T-cell (primary cell): Measurements from ENCODE around the gene ALCAM. TPM values are rescaled to one million over a fixed set of nuclear protein-coding genes. Genes with fewer than 3 reads are reported as not detected.
A peak's percentile ranks its signal among the peaks of the same experiment; 100 is the strongest.

ENCODE experiments used
- ATAC-seq, 4 experiments: fragments of 200-7000 bp in 3 of 4; fragments of 150-1000 bp in 1 of 4; cut with Tn5 transposase; replicated peaks in 1 of 4; 1 replicate in 3 of 4; 2 replicates in 1 of 4; pipeline ENCODE4 v1.10.0; 2021; ENCODE audit warnings: moderate library complexity in 3 of 4, mild to moderate bottlenecking in 2 of 4, moderate number of reproducible peaks in 1 of 4
- CTCF ChIA-PET, 2 donors: fragments of 300-600 bp; sonication (Branson Sonifier 250); formaldehyde crosslinking; loops; one replicate each; lab custom pipeline; 2022; ENCODE audit warnings: antibody characterized with exemption in 2 of 2; lab: Charles Lee
- POLR2A ChIA-PET, 2 donors: fragments of 300-600 bp; sonication (Branson Sonifier 250); formaldehyde crosslinking; loops; one replicate each; lab custom pipeline; 2022; ENCODE audit warnings: antibody characterized with exemption in 2 of 2; lab: Charles Lee
- DNase-seq, 35 experiments: peaks; one replicate each; pipeline versions ENCODE4 v3.0.0 to v3.0.0-alpha.2; 2013 to 2023
- H3K27ac ChIP-seq: one replicate; pipeline ENCODE4 v1.5.1; 2013; ENCODE audit warnings: low read length
- H3K27me3 ChIP-seq, 2 experiments: replicated peaks in 1 of 2; 1 replicate in 1 of 2; 2 replicates in 1 of 2; pipeline versions ENCODE4 v1.6.1 to v1.7.0; 2013; ENCODE audit warnings: low read length in 1 of 2, mixed read lengths in 1 of 2; ENCODE audit not compliant: control insufficient read depth in 2 of 2, insufficient read depth in 2 of 2; ENCODE audit errors: extremely low read depth in 1 of 2
- H3K36me3 ChIP-seq, 2 donors: 1 replicate in 1 of 2; 2 replicates in 1 of 2; pipeline versions ENCODE4 v1.6.1 to v1.7.0; 2013; ENCODE audit warnings: low read length in 1 of 2; ENCODE audit not compliant: control insufficient read depth in 2 of 2, insufficient read depth in 1 of 2; ENCODE audit errors: extremely low read depth in 1 of 2
- H3K4me1 ChIP-seq, 2 experiments: 1 replicate in 1 of 2; 2 replicates in 1 of 2; pipeline versions ENCODE4 v1.6.1 to v1.7.0; 2013; ENCODE audit warnings: low read length in 2 of 2, mixed read lengths in 1 of 2; ENCODE audit not compliant: insufficient read depth in 2 of 2, control insufficient read depth in 1 of 2; ENCODE audit errors: extremely low read depth in 1 of 2
- H3K4me3 ChIP-seq, 2 donors: 1 replicate in 1 of 2; 2 replicates in 1 of 2; pipeline versions ENCODE4 v1.5.1 to v1.7.0; 2013; ENCODE audit warnings: mild to moderate bottlenecking in 2 of 2, low read length in 1 of 2, moderate library complexity in 1 of 2; ENCODE audit not compliant: control insufficient read depth in 1 of 2; ENCODE audit errors: extremely low read depth in 1 of 2
- H3K9me3 ChIP-seq: 2 replicates; pipeline ENCODE4 v1.7.0; 2013
- H3K27ac Mint-ChIP-seq, 2 donors: one replicate each; pipeline ENCODE4 v1.8.0; 2020 to 2021; ENCODE audit warnings: mild to moderate bottlenecking in 2 of 2, mixed read lengths in 2 of 2
- H3K27me3 Mint-ChIP-seq, 2 donors: one replicate each; pipeline ENCODE4 v1.8.0; 2021 to 2022; ENCODE audit warnings: mixed read lengths in 2 of 2
- H3K36me3 Mint-ChIP-seq: one replicate; pipeline ENCODE4 v1.8.0; 2021; ENCODE audit warnings: mixed read lengths
- H3K4me1 Mint-ChIP-seq, 3 donors: one replicate each; pipeline ENCODE4 v1.8.0; 2020 to 2022; ENCODE audit warnings: mixed read lengths in 3 of 3, mild to moderate bottlenecking in 1 of 3
- H3K4me3 Mint-ChIP-seq, 3 donors: one replicate each; pipeline ENCODE4 v1.8.0; 2020 to 2022; ENCODE audit warnings: mild to moderate bottlenecking in 3 of 3, mixed read lengths in 3 of 3, moderate library complexity in 3 of 3
- H3K9me3 Mint-ChIP-seq, 3 donors: one replicate each; pipeline ENCODE4 v1.8.0; 2020 to 2022; ENCODE audit warnings: mixed read lengths in 3 of 3
- WGBS: methylation state at CpG from one replicate; pipeline ENCODE4 v1.1.5; 2013; ENCODE audit warnings: missing lambda C conversion rate; ENCODE audit not compliant: insufficient coverage; 5-methylcytosine and 5-hydroxymethylcytosine counted together
- total RNA-seq, 35 experiments: library from RNA in 6 of 35; stranded (reverse) in 6 of 35; fragments of 120-200 nt in 1 of 35; gene quantifications; one replicate each; pipeline versions ENCODE4 v1.2.1 to v1.2.4 and lab custom pipeline; 2013 to 2026

Gene ALCAM
- total RNA-seq, 5 donors from 2014 or later (not counting 1 experiment from before 2014, with no cell fraction given) = 3.4 to 6.2 (median 4.6) TPM

- Histone ChIP-seq H3K9me3 (no peaks in the 10 kb centered on the region), H3K4me1 (no peaks in the 10 kb centered on the region), H3K4me3 (no peak overlapping the region), H3K27me3 (peaks cover 0 to 4% of the 10 kb centered on the region in 2 experiments), H3K36me3 (no peaks in the 10 kb centered on the region), H3K27ac (no peak overlapping the region)
- ChIA-PET CTCF (no interaction called here), POLR2A (interaction anchor here (0.5 to 0.6 kb wide), 2 partner anchors 12 to 1173 kb away, joined by 3 to 5 read pairs; no protein-coding TSS in a partner anchor)
- no peak overlapping the region for H3K27ac Mint-ChIP-seq
- ATAC-seq (no peak), DNase-seq (no peak)
- WGBS = no CpG with 5 or more reads among the region's 3 CpGs
- H3K4me3 Mint-ChIP-seq = no peak overlapping the region
- no peaks in the 10 kb centered on the region for H3K9me3 Mint-ChIP-seq
- H3K4me1 Mint-ChIP-seq = no peaks in the 10 kb centered on the region
- H3K27me3 Mint-ChIP-seq = peaks cover 9 to 21% of the 10 kb centered on the region in 2 donors
- H3K36me3 Mint-ChIP-seq = no peaks in the 10 kb centered on the region
These were observed 18.9 kb upstream of the ALCAM start for GRCh38 chr3:105347625-105348302.

GRCh38 chr3:105348307-105348706 lies 18.4 kb upstream of the ALCAM start:
- Histone ChIP-seq H3K9me3 (no peaks in the 10 kb centered on the region), H3K27ac (no peak overlapping the region), H3K4me3 (no peak overlapping the region), H3K27me3 (peaks cover 0 to 4% of the 10 kb centered on the region in 2 experiments), H3K36me3 (no peaks in the 10 kb centered on the region), H3K4me1 (no peaks in the 10 kb centered on the region)
- ChIA-PET CTCF (no interaction called here), POLR2A (interaction anchor here in 1 of 2 donors (0.6 kb wide), 1 partner anchor 1172 kb away, joined by 3 read pairs; no protein-coding TSS in a partner anchor)
- WGBS = no CpG with 5 or more reads among the region's 1 CpG
- ATAC-seq = no peak
- Mint-ChIP-seq H3K4me3 (no peak overlapping the region), H3K36me3 (no peaks in the 10 kb centered on the region), H3K27me3 (peaks cover 11 to 24% of the 10 kb centered on the region in 2 donors), H3K4me1 (no peaks in the 10 kb centered on the region), H3K27ac (no peak overlapping the region), H3K9me3 (no peaks in the 10 kb centered on the region)
- no peak for DNase-seq

GRCh38 chr3:105349684-105350387 lies 16.9 kb upstream of the ALCAM start:
- WGBS = no CpG with 5 or more reads among the region's 2 CpGs
- H3K4me3 ChIP-seq = no peak overlapping the region
- H3K36me3 ChIP-seq = no peaks in the 10 kb centered on the region
- ATAC-seq = no peak
- peaks cover 8 to 11% (median 9%) of the 10 kb centered on the region in 3 donors for H3K4me1 Mint-ChIP-seq
- ChIA-PET CTCF (no interaction called here), POLR2A (no interaction called here)
- peaks cover 2 to 13% of the 10 kb centered on the region in 2 experiments for H3K27me3 ChIP-seq
- H3K4me3 Mint-ChIP-seq = no peak overlapping the region
- H3K27ac Mint-ChIP-seq = no peak overlapping the region
- H3K27ac ChIP-seq = no peak overlapping the region
- no peaks in the 10 kb centered on the region for H3K36me3 Mint-ChIP-seq
- no peaks in the 10 kb centered on the region for H3K9me3 ChIP-seq
- no peaks in the 10 kb centered on the region for H3K9me3 Mint-ChIP-seq
- H3K27me3 Mint-ChIP-seq = peaks cover 27 to 39% of the 10 kb centered on the region in 2 donors
- peaks cover 0 to 8% of the 10 kb centered on the region in 2 experiments for H3K4me1 ChIP-seq
- no peak for DNase-seq

- peaks cover 0 to 8% of the 10 kb centered on the region in 2 experiments for H3K4me1 ChIP-seq
- DNase-seq (no peak), ATAC-seq (no peak)
- CTCF ChIA-PET = interaction anchor here in 1 of 2 donors (0.6 kb wide), 1 partner anchor 894 kb away, joined by 3 read pairs; no protein-coding TSS in a partner anchor
- peaks cover 8 to 19% (median 9%) of the 10 kb centered on the region in 3 donors for H3K4me1 Mint-ChIP-seq
- peaks cover 40 to 49% of the 10 kb centered on the region in 2 donors for H3K27me3 Mint-ChIP-seq
- H3K4me3 Mint-ChIP-seq = no peak overlapping the region
- no peak overlapping the region for H3K27ac Mint-ChIP-seq
- H3K27ac ChIP-seq = no peak overlapping the region
- H3K9me3 ChIP-seq = no peaks in the 10 kb centered on the region
- H3K36me3 ChIP-seq = no peaks in the 10 kb centered on the region
- POLR2A ChIA-PET = interaction anchor here in 1 of 2 donors (0.5 kb wide), 1 partner anchor 109 kb away, joined by 3 read pairs; no protein-coding TSS in a partner anchor
- no peaks in the 10 kb centered on the region for H3K36me3 Mint-ChIP-seq
- no peak overlapping the region for H3K4me3 ChIP-seq
- WGBS = no CpG with 5 or more reads among the region's 2 CpGs
- H3K9me3 Mint-ChIP-seq = no peaks in the 10 kb centered on the region
- peaks cover 2 to 9% of the 10 kb centered on the region in 2 experiments for H3K27me3 ChIP-seq
These were observed 14.9 kb upstream of the ALCAM start for GRCh38 chr3:105351821-105352220.

GRCh38 chr3:105352976-105353375 lies 13.7 kb upstream of the ALCAM start:
- ChIA-PET POLR2A (no interaction called here), CTCF (no interaction called here)
- Histone ChIP-seq H3K4me1 (peaks cover 0 to 8% of the 10 kb centered on the region in 2 experiments), H3K9me3 (no peaks in the 10 kb centered on the region), H3K36me3 (no peaks in the 10 kb centered on the region), H3K27ac (no peak overlapping the region), H3K27me3 (peaks cover 2 to 9% of the 10 kb centered on the region in 2 experiments), H3K4me3 (no peak overlapping the region)
- DNase-seq (no peak), ATAC-seq (no peak)
- H3K27ac Mint-ChIP-seq = no peak overlapping the region
- no peaks in the 10 kb centered on the region for H3K36me3 Mint-ChIP-seq
- H3K9me3 Mint-ChIP-seq = no peaks in the 10 kb centered on the region
- 100% methylated on average over 2 of the region's 4 CpGs for WGBS
- peaks cover 8 to 19% (median 9%) of the 10 kb centered on the region in 3 donors for H3K4me1 Mint-ChIP-seq
- H3K4me3 Mint-ChIP-seq = no peak overlapping the region
- peaks cover 40 to 53% of the 10 kb centered on the region in 2 donors for H3K27me3 Mint-ChIP-seq

- peak overlapping the region in 2 of 3 donors; percentile 23 to 41 for H3K4me3 Mint-ChIP-seq
These were observed 13.1 kb upstream of the ALCAM start for GRCh38 chr3:105353485-105354161.

More at GRCh38 chr3:105353485-105354161, 13.1 kb upstream of the ALCAM start:
- H3K36me3 Mint-ChIP-seq = no peaks in the 10 kb centered on the region
- H3K27ac Mint-ChIP-seq = no peak overlapping the region
- ATAC-seq = no peak
- H3K9me3 ChIP-seq = no peaks in the 10 kb centered on the region
- no peak overlapping the region for H3K27ac ChIP-seq
- no peak overlapping the region for H3K4me3 ChIP-seq
- H3K4me1 ChIP-seq = peaks cover 0 to 8% of the 10 kb centered on the region in 2 experiments
- no peak for DNase-seq
- H3K9me3 Mint-ChIP-seq = no peaks in the 10 kb centered on the region
- H3K27me3 ChIP-seq = peaks cover 2 to 9% of the 10 kb centered on the region in 2 experiments
- H3K36me3 ChIP-seq = no peaks in the 10 kb centered on the region
- WGBS = 28% methylated on average over 17 of the region's 37 CpGs
- POLR2A ChIA-PET = no interaction called here
- peaks cover 8 to 19% (median 9%) of the 10 kb centered on the region in 3 donors for H3K4me1 Mint-ChIP-seq
- CTCF ChIA-PET = no interaction called here
- peaks cover 40 to 53% of the 10 kb centered on the region in 2 donors for H3K27me3 Mint-ChIP-seq
